RWPE1 (cell line): ENCODE results near the gene FAF2.

Source experiments
- CTCF ChIA-PET: fragments of 350-600 bp; sonication (Branson Sonifier 250); formaldehyde crosslinking; extraction: SDS; loops from one replicate; lab custom pipeline; 2021; lab: Yijun Ruan, JAX
- POLR2A ChIA-PET: fragments of 400-600 bp; formaldehyde crosslinking; extraction: SDS; loops from one replicate; lab custom pipeline; 2020; ENCODE audit warnings: antibody characterized with exemption; ENCODE audit not compliant: low non-redundant PET; lab: Yijun Ruan, JAX
- DNase-seq: peaks from one replicate; pipeline ENCODE4 v3.0.0; 2012; ENCODE audit warnings: low spot score
- H3K27ac ChIP-seq: fragments of 450-650 bp; 2 replicates; pipeline ENCODE4 v1.5.1; 2017
- TF ChIP-seq, protein P1 (sequence below): fragments of 450-650 bp; conservative IDR thresholded peaks from 2 replicates; pipeline ENCODE4 v1.5.1; 2017; ENCODE audit warnings: low read depth, mild to moderate bottlenecking

Gene FAF2

DNA sequence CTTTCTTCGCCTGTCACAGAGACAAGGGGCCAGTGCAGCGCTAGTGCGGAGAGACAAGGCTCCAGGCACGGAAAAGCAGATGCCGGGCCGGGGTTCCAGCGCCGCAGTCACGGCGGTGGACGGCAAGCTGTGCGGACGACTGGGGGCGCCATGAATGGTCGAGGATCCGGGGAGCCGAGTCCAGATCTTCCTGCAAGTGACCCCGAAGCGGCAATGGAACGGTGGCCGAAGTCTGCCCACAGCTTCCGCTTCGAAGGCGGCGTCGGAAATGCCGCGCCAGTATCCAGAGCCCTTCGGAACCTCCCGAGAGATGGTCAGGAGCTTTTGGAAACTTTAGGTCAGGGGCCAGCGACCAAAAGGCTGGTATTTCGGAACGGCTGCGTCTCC is 601 bp upstream of the FAF2 start:
- DNase-seq, result peak; percentile 53
- POLR2A ChIA-PET, result interaction anchor here (1.0 to 1.3 kb wide), 2 partner anchors 30 to 96 kb away, joined by 3 to 5 read pairs; no protein-coding TSS in a partner anchor
- CTCF ChIA-PET, result interaction anchor here (0.6 to 2.8 kb wide), 20 partner anchors 8 to 942 kb away, joined by 3 to 31 read pairs (median 4); partner anchors contain the start of gene CLTB
- H3K27ac ChIP-seq, result peak overlapping the region; percentile 97
- TF ChIP-seq, protein P1, sequence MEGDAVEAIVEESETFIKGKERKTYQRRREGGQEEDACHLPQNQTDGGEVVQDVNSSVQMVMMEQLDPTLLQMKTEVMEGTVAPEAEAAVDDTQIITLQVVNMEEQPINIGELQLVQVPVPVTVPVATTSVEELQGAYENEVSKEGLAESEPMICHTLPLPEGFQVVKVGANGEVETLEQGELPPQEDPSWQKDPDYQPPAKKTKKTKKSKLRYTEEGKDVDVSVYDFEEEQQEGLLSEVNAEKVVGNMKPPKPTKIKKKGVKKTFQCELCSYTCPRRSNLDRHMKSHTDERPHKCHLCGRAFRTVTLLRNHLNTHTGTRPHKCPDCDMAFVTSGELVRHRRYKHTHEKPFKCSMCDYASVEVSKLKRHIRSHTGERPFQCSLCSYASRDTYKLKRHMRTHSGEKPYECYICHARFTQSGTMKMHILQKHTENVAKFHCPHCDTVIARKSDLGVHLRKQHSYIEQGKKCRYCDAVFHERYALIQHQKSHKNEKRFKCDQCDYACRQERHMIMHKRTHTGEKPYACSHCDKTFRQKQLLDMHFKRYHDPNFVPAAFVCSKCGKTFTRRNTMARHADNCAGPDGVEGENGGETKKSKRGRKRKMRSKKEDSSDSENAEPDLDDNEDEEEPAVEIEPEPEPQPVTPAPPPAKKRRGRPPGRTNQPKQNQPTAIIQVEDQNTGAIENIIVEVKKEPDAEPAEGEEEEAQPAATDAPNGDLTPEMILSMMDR, result no peak

DNA sequence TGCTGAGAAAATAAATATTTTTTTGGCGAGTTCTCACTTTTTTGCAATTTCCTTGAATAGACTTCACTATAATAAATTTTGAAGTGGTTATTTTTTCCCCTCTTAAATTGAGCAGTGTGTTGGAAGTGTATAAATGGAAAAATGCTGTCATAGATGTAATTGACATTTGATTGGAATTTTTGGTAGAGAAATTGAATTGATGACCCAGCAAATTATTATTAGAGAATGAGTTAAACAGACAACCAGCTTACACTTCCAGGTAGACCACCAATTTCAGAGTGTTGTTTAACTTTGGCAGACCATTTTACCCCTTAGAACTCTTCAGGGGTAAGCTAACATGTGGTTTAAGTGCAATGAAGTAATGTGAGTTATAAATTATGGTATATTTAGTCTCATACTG is 1.9 kb downstream of the FAF2 start:
- CTCF ChIA-PET, result interaction anchor here (0.6 to 1.4 kb wide), 3 partner anchors 33 to 609 kb away, joined by 3 to 5 read pairs (median 4); no protein-coding TSS in a partner anchor

DNA sequence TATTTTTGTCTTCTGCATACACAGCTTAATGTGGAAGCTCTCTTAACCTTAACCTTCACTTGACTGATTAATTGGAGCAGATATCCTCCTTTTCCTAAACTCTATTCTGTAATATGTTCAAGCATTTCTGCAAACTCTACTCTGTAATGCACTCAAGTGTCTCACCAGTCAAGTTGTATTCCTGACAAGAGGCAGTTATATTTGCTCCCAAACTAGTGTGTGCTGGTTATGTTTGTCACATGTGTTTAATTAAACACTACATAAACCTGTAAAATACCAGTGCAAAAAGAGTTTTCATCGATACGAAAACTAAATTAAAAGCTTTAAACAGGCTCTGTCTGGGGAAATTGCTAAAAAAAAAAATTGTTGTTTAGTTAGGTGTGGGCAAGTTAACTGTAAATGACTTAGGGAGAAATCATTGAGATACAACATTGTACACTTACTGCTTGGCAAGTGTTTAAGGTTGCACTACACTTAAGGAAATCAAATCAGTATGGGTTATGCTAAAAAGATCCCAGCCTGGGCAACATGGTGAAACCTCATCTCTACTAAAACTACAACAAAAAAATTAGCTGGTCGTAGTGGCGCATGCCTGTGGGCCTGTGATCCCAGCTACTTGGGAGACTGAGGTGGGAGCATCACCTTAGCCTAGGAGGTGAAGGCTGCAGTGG is 6.7 kb downstream of the FAF2 start:
- peak overlapping the region; percentile 34 for H3K27ac ChIP-seq
- DNase-seq, result no peak
- ChIA-PET POLR2A (interaction anchor here (0.7 kb wide), 1 partner anchor 9 kb away, joined by 5 read pairs; no protein-coding TSS in a partner anchor), CTCF (no interaction called here)
- TF ChIP-seq, protein P1, result no peak

More for the DNA sequence above, 1.9 kb downstream of the FAF2 start:
- TF ChIP-seq, protein P1, result no peak
- DNase-seq, result no peak
- H3K27ac ChIP-seq, result no peak overlapping the region
- POLR2A ChIA-PET, result no interaction called here

DNA sequence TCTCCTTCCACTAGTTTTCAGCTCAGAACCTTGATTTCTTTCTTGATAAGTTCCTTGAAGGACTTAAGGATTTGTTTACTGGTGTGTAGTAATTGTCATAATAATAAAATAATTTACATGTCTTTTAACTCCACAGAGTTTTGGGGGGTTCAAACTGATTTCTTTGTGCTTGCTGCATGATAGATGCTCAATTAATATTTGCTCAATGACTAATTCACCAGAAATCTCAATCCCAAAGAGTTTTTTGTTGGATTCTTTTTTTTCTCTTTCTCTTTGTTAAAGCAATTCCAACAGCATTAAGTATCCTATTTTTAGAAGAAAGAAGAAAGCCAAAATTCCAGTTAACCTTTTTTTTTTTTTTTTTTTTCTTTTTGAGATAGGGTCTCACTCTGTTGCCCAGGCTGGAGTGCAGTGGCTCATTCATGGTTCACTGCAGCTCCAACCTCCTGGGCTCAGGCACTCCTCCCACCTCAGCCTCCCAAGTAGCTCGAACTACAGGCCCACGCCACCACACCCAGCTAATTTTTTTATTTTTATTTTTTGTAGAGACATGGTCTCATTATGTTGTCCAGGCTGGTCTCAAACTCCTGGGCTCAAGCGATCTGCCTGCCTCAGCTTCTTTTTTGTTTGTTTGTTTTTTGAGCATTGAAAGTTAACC is 10.8 kb downstream of the FAF2 start:
- POLR2A ChIA-PET, result interaction anchor here (0.5 to 0.7 kb wide), 3 partner anchors 10 to 77 kb away, joined by 3 to 8 read pairs (median 5); no protein-coding TSS in a partner anchor
- DNase-seq, result no peak
- TF ChIP-seq, protein P1, result no peak
- CTCF ChIA-PET, result interaction anchor here (0.6 to 1.1 kb wide), 2 partner anchors 11 to 1543 kb away, joined by 4 to 8 read pairs; partner anchors contain the start of gene FAF2
- H3K27ac ChIP-seq, result no peak overlapping the region

DNA sequence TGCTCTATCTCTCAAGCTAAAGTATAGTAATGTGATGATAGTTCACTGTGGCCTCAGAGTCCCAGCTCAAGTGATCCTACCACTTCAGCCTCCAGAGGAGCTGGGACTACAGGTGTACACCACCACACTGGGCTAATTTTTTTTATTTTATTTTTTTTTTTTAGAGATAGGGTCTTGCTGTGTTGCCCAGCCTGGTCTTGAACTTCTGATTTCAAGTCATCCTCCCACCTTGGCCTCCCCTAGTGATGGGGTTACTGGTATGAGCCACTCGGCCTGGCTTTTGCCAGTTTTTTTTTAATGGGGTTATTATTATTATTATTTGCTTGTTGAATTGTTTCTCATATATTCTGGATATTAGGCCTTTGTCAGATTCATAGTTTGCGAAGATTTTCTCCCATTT is 13.2 kb downstream of the FAF2 start:
- TF ChIP-seq, protein P1, result no peak
- ChIA-PET CTCF (interaction anchor here (0.6 kb wide), 1 partner anchor 12 kb away, joined by 3 read pairs; no protein-coding TSS in a partner anchor), POLR2A (interaction anchor here (0.6 kb wide), 1 partner anchor 71 kb away, joined by 6 read pairs; no protein-coding TSS in a partner anchor)
- no peak overlapping the region for H3K27ac ChIP-seq
- no peak for DNase-seq

DNA sequence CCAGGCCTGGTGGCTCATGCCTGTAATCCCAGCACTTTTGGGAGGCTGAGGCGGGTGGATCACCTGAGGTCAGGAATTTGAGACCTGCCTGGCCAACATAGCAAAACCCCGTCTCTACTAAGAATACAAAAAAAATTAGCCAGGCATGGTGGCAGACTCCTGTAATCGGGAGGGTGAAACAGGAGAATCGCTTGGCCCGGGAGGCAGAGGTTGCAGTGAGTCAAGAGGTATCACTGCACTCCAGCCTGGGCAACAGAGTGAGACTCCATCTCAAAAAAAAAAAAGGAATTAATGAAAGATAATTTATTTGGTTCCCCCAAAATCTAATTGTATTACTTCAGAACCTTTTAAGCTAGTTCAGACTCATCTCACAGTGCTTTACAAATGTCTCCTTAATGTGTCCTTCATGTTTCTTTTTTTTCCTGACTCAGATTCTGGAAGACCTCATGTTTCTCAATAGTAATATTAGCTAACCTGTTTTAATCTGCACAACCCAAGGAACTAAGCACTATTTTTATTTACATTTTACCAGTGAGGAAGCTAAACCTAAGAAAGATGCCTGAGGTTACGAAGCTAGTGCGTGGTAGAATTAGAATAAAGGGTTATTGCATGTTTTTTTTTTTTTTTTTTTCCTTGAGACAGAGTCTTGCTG is 15.1 kb downstream of the FAF2 start:
- DNase-seq, result no peak

More for the DNA sequence above, 15.1 kb downstream of the FAF2 start:
- ChIA-PET CTCF (interaction anchor here (0.5 to 0.6 kb wide), 4 partner anchors 11 to 142 kb away, joined by 3 to 4 read pairs (median 3); partner anchors contain the start of gene FAF2), POLR2A (interaction anchor here (0.6 kb wide), 1 partner anchor 9 kb away, joined by 5 read pairs; no protein-coding TSS in a partner anchor)
- H3K27ac ChIP-seq, result no peak overlapping the region
- TF ChIP-seq, protein P1, result no peak
